ENCODE data around the gene SPAG5. TPM values are rescaled to one million over a fixed set of nuclear protein-coding genes. Genes with fewer than 3 reads are reported as not detected.

SPAG5 gene
- total and polyA plus RNA-seq, 10 of the 15 experiments (the other 5 are each of a cell fraction or from before 2014, with no cell fraction given): 73.5 to 171 (median 106) TPM

- intact Hi-C loops (cut with micrococcal nuclease; ENCODE audit: unreplicated experiment): loop anchor here (2.0 kb wide), 1 partner anchor 46 kb away; the partner anchor contains the start of gene SPAG5
- Histone ChIP-seq H3K36me3 (ENCODE audit: control insufficient read depth in 2 of 2, insufficient read depth in 2 of 2, low read length in 1 of 2) (peaks cover 10 to 26% of the 10 kb centered on the region in 2 experiments), H3K4me2 (ENCODE audit: control insufficient read depth, insufficient read depth) (peak within 1 kb of the TSS; percentile 77), H3K27ac (ENCODE audit: control insufficient read depth, insufficient read depth) (peak within 1 kb of the TSS; percentile 85), H2AFZ (ENCODE audit: control insufficient read depth, low read depth, low read length) (peak within 1 kb of the TSS; percentile 70), H4K20me1 (ENCODE audit: control insufficient read depth, insufficient read depth) (no peaks in the 10 kb centered on the region; the same call in 1 of the 2 replicates), H3K4me1 (ENCODE audit: control insufficient read depth, insufficient read depth, low read length) (peaks cover 14% of the 10 kb centered on the region), H3K27me3 (replicated peaks in 1 of 2; ENCODE audit: control insufficient read depth in 2 of 2, insufficient read depth in 2 of 2, low read length in 1 of 2) (no peaks in the 10 kb centered on the region), H3K4me3 (peak within 1 kb of the TSS; percentile 85), H3K79me2 (ENCODE audit: control insufficient read depth, insufficient read depth, low read length) (peaks cover 33% of the 10 kb centered on the region), H3K9me3 (replicated peaks; ENCODE audit: control insufficient read depth, insufficient read depth, low read length) (no peaks in the 10 kb centered on the region), H3K9ac (ENCODE audit: control insufficient read depth, insufficient read depth, low read length) (peak within 1 kb of the TSS; percentile 80)
- BruUV-seq (replicated peaks): no TSS peak
- SMC1A ChIA-PET (ENCODE audit: uncharacterized antibody, unreplicated experiment): interaction anchor here (0.7 to 4.2 kb wide), 8 partner anchors 13 to 307 kb away, joined by 3 to 22 read pairs (median 4); partner anchors contain the start of genes PHF12, PROCA1, RPL23A and SDF2
- FAIRE-seq: peak; percentile 89
- DNase-seq (ENCODE audit: low read depth, low spot score): peak; percentile 82
- CTCF ChIA-PET: interaction anchor here (0.6 to 7.5 kb wide), 17 partner anchors 13 to 308 kb away, joined by 3 to 84 read pairs (median 5); partner anchors contain the start of genes NEK8, SDF2, SUPT6H and TLCD1
- POLR2A ChIA-PET: interaction anchor here (0.5 to 5.4 kb wide), 23 partner anchors 10 to 304 kb away, joined by 3 to 46 read pairs (median 6); partner anchors contain the start of genes ALDOC, NEK8, PIGS and PROCA1
- WGBS (ENCODE audit: insufficient coverage, insufficient replicate concordance, low lambda C conversion rate, missing lambda C conversion rate): under 1% methylated on average over 64 of the region's 89 CpGs
- RAD21 ChIA-PET (ENCODE audit: unreplicated experiment): interaction anchor here (0.6 to 2.9 kb wide), 13 partner anchors 17 to 472 kb away, joined by 3 to 22 read pairs (median 5); partner anchors contain the start of genes ALDOC, IFT20, PIGS and PROCA1
- ATAC-seq: peak; percentile 97
- in situ Hi-C loops (cut with MboI): no loop called here
- TF ChIP-seq RB1 (IDR thresholded peaks at IDR 0.05; ENCODE audit: borderline replicate concordance): peak; percentile 62; the same call in 1 of the 2 replicates
- TF ChIP-seq EED (IDR thresholded peaks at IDR 0.05; ENCODE audit: low read depth): no peak
- TF ChIP-seq GABPA (IDR thresholded peaks at IDR 0.05; ENCODE audit: low read depth): no peak; the same call in 1 of the 2 replicates
- no peak for TF ChIP-seq PKNOX1 (IDR thresholded peaks at IDR 0.05)
- TF ChIP-seq KDM1A (IDR thresholded peaks at IDR 0.05; ENCODE audit: borderline replicate concordance): no peak
- TF ChIP-seq NR2C1 (IDR thresholded peaks at IDR 0.05): no peak
- TF ChIP-seq USF1 (IDR thresholded peaks at IDR 0.05; ENCODE audit: borderline replicate concordance, extremely low read length, insufficient read depth, low read depth, low read length): no peak
- TF ChIP-seq ZBED1 (IDR thresholded peaks at IDR 0.05; ENCODE audit: borderline replicate concordance): no peak
- TF ChIP-seq ETV6 (conservative IDR thresholded peaks at IDR 0.05 in 1 of 2, IDR thresholded peaks at IDR 0.05 in 1 of 2; ENCODE audit: borderline replicate concordance in 1 of 2, low read depth in 1 of 2): no peak
- TF ChIP-seq SRF (IDR thresholded peaks at IDR 0.05; ENCODE audit: low read depth in 2 of 2, low read length in 2 of 2): 0 out of 4 replicates have a peak, but pooled peaks of 1 of the 2 experiments have one; percentile 45
- TF ChIP-seq ZNF217 (IDR thresholded peaks at IDR 0.05): no peak
- TF ChIP-seq BRCA1 (IDR thresholded peaks at IDR 0.05; ENCODE audit: low read depth, low read length): no peak
- no peak; the same call in 1 of the 2 replicates for TF ChIP-seq SIN3A (IDR thresholded peaks at IDR 0.05; ENCODE audit: low read depth, low read length)
- TF ChIP-seq NFYA (IDR thresholded peaks at IDR 0.05; ENCODE audit: borderline replicate concordance, low read depth, low read length): no peak
- no peak for TF ChIP-seq HSF1 (IDR thresholded peaks at IDR 0.05; ENCODE audit: low read depth, low read length)
Observed at GRCh38 chr17:28644787-28645575, 46.2 kb upstream of the SPAG5 start, which contains the start of gene BLTP2. TSS of gene BLTP2 (minus strand) at chr17:28645158. CDS start at chr17:28645056, 102 bp downstream.

Data from GM12878 (cell line).